Mammary epithelial cell (primary cell): ENCODE data around the gene COL19A1.

Experiments used
- EZH2 ChIP-seq: IDR thresholded peaks from 2 replicates; pipeline ENCODE4 v1.6.1; 2012; ENCODE audit warnings: low read length, inconsistent platforms, borderline replicate concordance
- TF ChIP-seq, protein P1 (sequence below), 2 donors: IDR thresholded peaks in 1 of 2; conservative IDR thresholded peaks in 1 of 2; 2 replicates each; pipeline ENCODE4 v1.5.1; 2011 to 2012; ENCODE audit warnings: inconsistent platforms in 2 of 2, low read length in 2 of 2, mild to moderate bottlenecking in 2 of 2, control low read depth in 1 of 2, low read depth in 1 of 2; ENCODE audit not compliant: insufficient read depth in 1 of 2; ENCODE audit errors: extremely low read depth in 1 of 2

DNA sequence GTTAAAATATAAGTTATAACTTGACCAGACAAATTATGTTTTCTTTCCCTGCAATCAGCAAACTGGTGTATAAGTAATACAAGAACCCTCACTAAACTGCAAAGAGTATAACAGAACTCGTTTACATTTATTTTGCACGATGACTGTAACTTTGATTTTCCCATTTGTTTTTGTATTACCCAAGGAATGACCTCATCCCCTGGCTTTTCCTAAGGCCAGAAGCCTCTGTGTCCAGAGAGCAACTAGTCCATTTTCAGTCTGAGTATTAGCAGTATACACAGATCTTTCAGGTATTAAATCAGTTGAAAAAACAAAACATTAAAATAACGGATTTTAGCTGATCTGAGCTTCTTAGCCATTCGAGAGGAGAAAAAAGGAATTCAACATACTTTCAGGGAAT lies 17.2 kb downstream of the COL19A1 start:
- TF ChIP-seq, protein P1, sequence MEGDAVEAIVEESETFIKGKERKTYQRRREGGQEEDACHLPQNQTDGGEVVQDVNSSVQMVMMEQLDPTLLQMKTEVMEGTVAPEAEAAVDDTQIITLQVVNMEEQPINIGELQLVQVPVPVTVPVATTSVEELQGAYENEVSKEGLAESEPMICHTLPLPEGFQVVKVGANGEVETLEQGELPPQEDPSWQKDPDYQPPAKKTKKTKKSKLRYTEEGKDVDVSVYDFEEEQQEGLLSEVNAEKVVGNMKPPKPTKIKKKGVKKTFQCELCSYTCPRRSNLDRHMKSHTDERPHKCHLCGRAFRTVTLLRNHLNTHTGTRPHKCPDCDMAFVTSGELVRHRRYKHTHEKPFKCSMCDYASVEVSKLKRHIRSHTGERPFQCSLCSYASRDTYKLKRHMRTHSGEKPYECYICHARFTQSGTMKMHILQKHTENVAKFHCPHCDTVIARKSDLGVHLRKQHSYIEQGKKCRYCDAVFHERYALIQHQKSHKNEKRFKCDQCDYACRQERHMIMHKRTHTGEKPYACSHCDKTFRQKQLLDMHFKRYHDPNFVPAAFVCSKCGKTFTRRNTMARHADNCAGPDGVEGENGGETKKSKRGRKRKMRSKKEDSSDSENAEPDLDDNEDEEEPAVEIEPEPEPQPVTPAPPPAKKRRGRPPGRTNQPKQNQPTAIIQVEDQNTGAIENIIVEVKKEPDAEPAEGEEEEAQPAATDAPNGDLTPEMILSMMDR (conservative IDR thresholded peaks at IDR 0.05 in 1 of 2, IDR thresholded peaks at IDR 0.05 in 1 of 2; ENCODE audit: extremely low read depth in 1 of 2, insufficient read depth in 1 of 2, low read depth in 1 of 2, low read length in 2 of 2) = no peak
- TF ChIP-seq EZH2 = no peak
